ENCODE data around the gene UBA7. TPM values are rescaled to one million over a fixed set of nuclear protein-coding genes. Genes with fewer than 3 reads are reported as not detected.
"Not testable (repeated sequence)": the region's sequence is repeated elsewhere in the genome, so short reads cannot be mapped to it uniquely, and the experiment has no call there.

UBA7 gene
- polyA plus RNA-seq, 1 donor from 2014 or later = 4.0 TPM

- TF ChIP-seq RAD21 (conservative IDR thresholded peaks at IDR 0.05) = no peak
- no peak for TF ChIP-seq MXI1 (conservative IDR thresholded peaks at IDR 0.05; ENCODE audit: poor library complexity, severe bottlenecking)
- no peak for TF ChIP-seq REST (IDR thresholded peaks at IDR 0.05; ENCODE audit: borderline replicate concordance)
- TF ChIP-seq POLR2AphosphoS5 (IDR thresholded peaks at IDR 0.05) = no peak
- TF ChIP-seq CTCF (IDR thresholded peaks at IDR 0.05; ENCODE audit: poor library complexity, severe bottlenecking) = no peak
- no peak for TF ChIP-seq SMC3 (conservative IDR thresholded peaks at IDR 0.05; ENCODE audit: poor library complexity)
- TF ChIP-seq TAF1 (IDR thresholded peaks at IDR 0.05; ENCODE audit: low read depth) = no peak
- TF ChIP-seq EP300 (conservative IDR thresholded peaks at IDR 0.05; ENCODE audit: poor library complexity, severe bottlenecking) = no peak
- no peak for TF ChIP-seq EZH2 (IDR thresholded peaks at IDR 0.05; ENCODE audit: borderline replicate concordance, insufficient read depth, low read length, poor library complexity, severe bottlenecking)
- no peaks in the 10 kb centered on the region for H3K9me2 ChIP-seq (ENCODE audit: insufficient read depth, low read length)
- H3K27ac ChIP-seq (ENCODE audit: low read length) = no peak overlapping the region
These were observed 17.6 kb upstream of the UBA7 start for GRCh38 chr3:49831341-49831740.

GRCh38 chr3:49826016-49826415 lies 12.3 kb upstream of the UBA7 start:
- Histone ChIP-seq H3K9ac (ENCODE audit: low read length) (no peak overlapping the region), H3K9me2 (ENCODE audit: insufficient read depth, low read length) (no peaks in the 10 kb centered on the region), H3F3A (ENCODE audit: insufficient read depth, low read length, poor library complexity, severe bottlenecking) (no peaks in the 10 kb centered on the region), H3K27ac (ENCODE audit: low read length) (no peak overlapping the region), H3K4me3 (ENCODE audit: low read length) (no peak overlapping the region), H3K27me3 (ENCODE audit: insufficient read depth, low read depth, low read length) (no peaks in the 10 kb centered on the region), H4K20me1 (ENCODE audit: insufficient read depth) (no peaks in the 10 kb centered on the region), H3K9me3 (ENCODE audit: low read length) (no peaks in the 10 kb centered on the region), H3K4me2 (ENCODE audit: low read length) (no peak overlapping the region), H2AFZ (ENCODE audit: low read depth, low read length) (no peak overlapping the region), H3K36me3 (ENCODE audit: insufficient read depth, low read length) (no peaks in the 10 kb centered on the region), H3K79me2 (replicated peaks; ENCODE audit: insufficient read depth, low read length) (no peaks in the 10 kb centered on the region)
- no peak for TF ChIP-seq EZH2 (IDR thresholded peaks at IDR 0.05; ENCODE audit: borderline replicate concordance, insufficient read depth, low read length, poor library complexity, severe bottlenecking)
- TF ChIP-seq POLR2AphosphoS5 (IDR thresholded peaks at IDR 0.05) = no peak
- no peak for TF ChIP-seq TAF1 (IDR thresholded peaks at IDR 0.05; ENCODE audit: low read depth)
- TF ChIP-seq EP300 (conservative IDR thresholded peaks at IDR 0.05; ENCODE audit: poor library complexity, severe bottlenecking) = no peak
- TF ChIP-seq RAD21 (conservative IDR thresholded peaks at IDR 0.05) = no peak
- no peak for TF ChIP-seq SMC3 (conservative IDR thresholded peaks at IDR 0.05; ENCODE audit: poor library complexity)
- no peak for TF ChIP-seq CTCF (IDR thresholded peaks at IDR 0.05; ENCODE audit: poor library complexity, severe bottlenecking)
- no peak for TF ChIP-seq REST (IDR thresholded peaks at IDR 0.05; ENCODE audit: borderline replicate concordance)

More at GRCh38 chr3:49831341-49831740, 17.6 kb upstream of the UBA7 start:
- Histone ChIP-seq H3K27me3 (ENCODE audit: insufficient read depth, low read depth, low read length) (no peaks in the 10 kb centered on the region), H3K79me2 (replicated peaks; ENCODE audit: insufficient read depth, low read length) (no peaks in the 10 kb centered on the region), H3K36me3 (ENCODE audit: insufficient read depth, low read length) (no peaks in the 10 kb centered on the region), H3K4me3 (ENCODE audit: low read length) (no peak overlapping the region), H2AFZ (ENCODE audit: low read depth, low read length) (no peak overlapping the region), H3K4me2 (ENCODE audit: low read length) (no peak overlapping the region), H4K20me1 (ENCODE audit: insufficient read depth) (no peaks in the 10 kb centered on the region), H3F3A (ENCODE audit: insufficient read depth, low read length, poor library complexity, severe bottlenecking) (no peaks in the 10 kb centered on the region), H3K9me3 (ENCODE audit: low read length) (no peaks in the 10 kb centered on the region), H3K9ac (ENCODE audit: low read length) (no peak overlapping the region)

GRCh38 chr3:49823131-49823530 lies 9.4 kb upstream of the UBA7 start:
- H2AFZ ChIP-seq (ENCODE audit: low read depth, low read length); H3K9ac ChIP-seq (ENCODE audit: low read length); H3K9me3 ChIP-seq (ENCODE audit: low read length); H3K4me2 ChIP-seq (ENCODE audit: low read length); H3K36me3 ChIP-seq (ENCODE audit: insufficient read depth, low read length); H3K79me2 ChIP-seq (replicated peaks; ENCODE audit: insufficient read depth, low read length); H3F3A ChIP-seq (ENCODE audit: insufficient read depth, low read length, poor library complexity, severe bottlenecking); H3K9me2 ChIP-seq (ENCODE audit: insufficient read depth, low read length); H3K27me3 ChIP-seq (ENCODE audit: insufficient read depth, low read depth, low read length); H3K4me3 ChIP-seq (ENCODE audit: low read length); H4K20me1 ChIP-seq (ENCODE audit: insufficient read depth); H3K27ac ChIP-seq (ENCODE audit: low read length): not testable (repeated sequence)
